HG03439 (cell line): ENCODE results near the gene PCDHGC3.

Experiments
- ATAC-seq: cut with Tn5 transposase; IDR thresholded peaks from one replicate; pipeline ENCODE4 v1.9.1; 2021; ENCODE audit warnings: mild to moderate bottlenecking, moderate library complexity; ENCODE audit not compliant: unreplicated experiment

PCDHGC3 gene

GRCh38 chr5:141484641-141485311, 9.0 kb downstream of the PCDHGC3 start, which contains the start of gene PCDHGC4:
Gene PCDHGC4, plus strand, starts transcription at chr5:141485030. Its CDS starts 144 bp downstream, at chr5:141485174.
- no peak for ATAC-seq

GRCh38 chr5:141485321-141486055, 9.7 kb downstream of the PCDHGC3 start:
- no peak for ATAC-seq

- no peak for ATAC-seq
These were observed 10.3 kb downstream of the PCDHGC3 start for GRCh38 chr5:141486091-141486490.

DNA sequence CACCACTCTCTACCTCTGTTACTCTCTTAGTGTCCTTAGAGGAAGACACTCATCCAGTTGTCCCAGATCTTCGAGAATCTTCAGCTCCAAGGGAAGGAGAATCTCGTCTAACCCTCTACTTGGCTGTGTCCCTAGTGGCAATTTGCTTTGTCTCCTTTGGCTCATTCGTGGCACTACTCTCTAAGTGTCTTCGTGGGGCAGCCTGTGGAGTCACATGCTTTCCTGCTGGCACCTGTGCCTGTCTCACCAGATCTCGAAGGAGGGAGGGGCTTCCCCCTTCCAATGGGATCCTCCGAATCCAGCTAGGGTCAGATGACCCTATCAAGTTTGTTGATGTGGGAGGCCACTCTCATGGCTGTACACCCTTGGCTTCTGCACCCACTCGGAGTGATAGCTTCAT, 11.4 kb downstream of the PCDHGC3 start:
- ATAC-seq: no peak

GRCh38 chr5:141488591-141489561, 13.1 kb downstream of the PCDHGC3 start, which contains the start of gene PCDHGC5:
Gene PCDHGC5, plus strand, starts transcription at chr5:141489081. Its CDS starts 160 bp downstream, at chr5:141489241.
- no peak for ATAC-seq

GRCh38 chr5:141489841-141490240, 14.1 kb downstream of the PCDHGC3 start:
- no peak for ATAC-seq

- ATAC-seq: no peak
These were observed 14.5 kb downstream of the PCDHGC3 start for GRCh38 chr5:141490271-141490670.

DNA sequence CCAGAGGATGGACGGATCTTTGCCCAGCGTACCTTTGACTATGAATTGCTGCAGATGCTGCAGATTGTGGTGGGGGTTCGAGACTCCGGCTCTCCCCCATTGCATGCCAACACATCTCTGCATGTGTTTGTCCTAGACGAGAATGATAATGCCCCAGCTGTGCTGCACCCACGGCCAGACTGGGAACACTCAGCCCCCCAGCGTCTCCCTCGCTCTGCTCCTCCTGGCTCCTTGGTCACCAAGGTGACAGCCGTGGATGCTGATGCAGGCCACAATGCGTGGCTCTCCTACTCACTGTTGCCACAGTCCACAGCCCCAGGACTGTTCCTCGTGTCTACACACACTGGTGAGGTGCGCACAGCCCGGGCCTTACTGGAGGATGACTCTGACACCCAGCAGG, 15.0 kb downstream of the PCDHGC3 start:
- ATAC-seq: no peak

DNA sequence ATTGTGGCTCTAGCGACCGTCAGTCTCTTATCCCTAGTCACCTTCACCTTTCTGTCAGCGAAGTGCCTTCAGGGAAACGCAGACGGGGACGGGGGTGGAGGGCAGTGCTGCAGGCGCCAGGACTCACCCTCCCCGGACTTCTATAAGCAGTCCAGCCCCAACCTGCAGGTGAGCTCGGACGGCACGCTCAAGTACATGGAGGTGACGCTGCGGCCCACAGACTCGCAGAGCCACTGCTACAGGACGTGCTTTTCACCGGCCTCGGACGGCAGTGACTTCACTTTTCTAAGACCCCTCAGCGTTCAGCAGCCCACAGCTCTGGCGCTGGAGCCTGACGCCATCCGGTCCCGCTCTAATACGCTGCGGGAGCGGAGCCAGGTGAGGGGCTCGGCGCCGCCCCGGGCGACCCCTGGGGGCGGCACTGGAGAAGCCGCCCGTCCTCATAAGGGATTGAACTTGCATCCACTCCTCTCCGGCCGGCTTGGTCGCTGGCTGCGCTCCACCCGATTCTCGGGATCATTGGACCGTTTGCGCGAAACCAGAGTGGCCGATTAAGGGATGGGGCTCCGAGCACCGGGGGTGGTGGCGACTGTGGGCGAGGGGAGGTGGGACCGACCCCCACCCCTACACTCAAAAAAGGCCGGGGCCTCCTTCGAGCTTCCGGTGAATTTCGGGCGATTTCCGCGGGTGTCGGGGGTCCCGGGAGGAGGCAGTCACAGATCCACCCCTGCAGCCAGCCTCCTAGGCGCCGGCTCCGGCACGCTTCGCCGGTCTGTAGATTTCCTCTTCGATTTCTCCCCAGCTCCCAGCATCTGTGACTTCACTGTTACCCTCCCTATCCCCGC, 15.8 kb downstream of the PCDHGC3 start:
- no peak for ATAC-seq

- ATAC-seq: no peak
These were observed 16.6 kb downstream of the PCDHGC3 start for GRCh38 chr5:141492168-141492885.

DNA sequence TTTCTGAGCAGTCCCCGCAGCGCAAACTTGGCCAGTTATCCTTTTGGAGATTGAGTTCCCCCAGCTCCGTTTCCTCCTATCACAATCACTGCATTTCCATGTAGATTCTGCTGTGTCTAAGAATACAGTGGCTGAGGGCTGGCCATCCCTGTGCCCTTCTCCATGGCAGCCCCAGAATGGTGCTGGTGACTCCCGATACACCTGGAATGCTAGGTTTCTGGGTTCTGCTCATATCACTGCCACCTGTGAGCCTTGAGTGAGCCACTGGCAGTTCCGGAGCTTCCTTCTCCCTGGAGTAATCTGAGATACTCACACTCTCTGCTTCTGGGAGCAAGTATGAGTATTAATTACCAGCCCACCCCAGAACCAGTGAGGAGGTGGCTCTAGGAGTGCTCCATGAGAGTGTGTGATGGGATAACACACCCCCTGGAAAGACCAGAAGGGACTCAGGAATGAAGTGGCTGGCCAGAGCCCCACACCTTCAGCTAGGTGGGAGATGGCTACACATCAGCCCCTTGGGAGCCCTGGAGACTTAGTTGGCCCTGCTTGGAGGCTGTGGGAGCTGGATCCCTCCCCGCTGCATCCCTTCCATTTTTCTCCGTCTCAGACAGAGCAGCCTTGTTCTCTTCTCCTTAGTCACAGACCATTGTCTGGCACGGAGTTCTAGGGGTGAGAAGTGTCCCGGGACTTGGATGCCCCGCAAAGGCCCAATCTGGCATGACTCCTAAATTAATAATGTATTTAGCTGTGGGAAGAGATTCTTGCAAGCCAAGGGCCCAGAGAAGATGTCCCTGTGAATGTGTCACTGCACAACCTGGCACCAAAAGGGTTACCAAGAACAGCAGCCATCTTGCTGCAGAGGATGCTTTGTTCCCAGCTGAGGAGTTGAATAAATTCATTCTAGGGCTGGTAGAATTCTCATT, 18.0 kb downstream of the PCDHGC3 start:
- no peak for ATAC-seq

- ATAC-seq: no peak
These were observed 19.1 kb downstream of the PCDHGC3 start for GRCh38 chr5:141494761-141495452.

GRCh38 chr5:141495453-141495811, 19.7 kb downstream of the PCDHGC3 start:
- ATAC-seq: no peak

DNA sequence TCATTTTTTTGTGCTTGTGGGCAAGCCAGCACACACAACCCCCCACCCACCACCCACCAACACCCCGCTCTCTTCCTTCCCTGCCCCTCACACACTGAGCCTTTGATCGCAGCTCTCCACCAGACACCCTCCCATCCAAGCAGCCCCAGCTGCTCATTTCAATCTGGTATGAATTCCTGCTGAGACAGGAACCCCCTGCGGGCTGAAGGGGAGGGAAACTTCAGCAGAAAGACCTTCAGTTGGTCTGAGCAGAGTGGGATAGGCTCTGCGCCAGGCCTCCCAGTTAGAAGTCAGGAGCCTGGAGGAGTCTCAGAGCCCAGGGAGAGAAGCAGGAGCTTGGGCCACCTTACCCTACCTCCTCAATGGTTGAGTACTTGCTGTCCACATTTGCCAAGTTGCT, 20.3 kb downstream of the PCDHGC3 start:
- ATAC-seq: no peak

GRCh38 chr5:141501761-141502160, 26.0 kb downstream of the PCDHGC3 start:
- no peak for ATAC-seq

- ATAC-seq: no peak
These were observed 27.9 kb downstream of the PCDHGC3 start for GRCh38 chr5:141503681-141504080.

GRCh38 chr5:141504216-141504615, 28.4 kb downstream of the PCDHGC3 start:
- no peak for ATAC-seq
